Measurements from ENCODE around the gene PMEPA1. TPM values are rescaled to one million over a fixed set of nuclear protein-coding genes. Genes with fewer than 3 reads are reported as not detected.
A peak's percentile ranks its signal among the peaks of the same experiment; 100 is the strongest.

The PMEPA1 gene
- total and polyA plus RNA-seq, 5 experiments from 2014 or later = 1.6 to 14.3 (median 5.0) TPM

- POLR2A ChIA-PET = interaction anchor here (1.1 to 9.3 kb wide), 7 partner anchors 11 to 226 kb away, joined by 3 to 239 read pairs (median 9); partner anchors contain the start of gene PMEPA1
- H3K27ac Mint-ChIP-seq = peak overlapping the region; percentile 96 to 99 (median 97)
- H3K4me3 Mint-ChIP-seq = peak overlapping the region; percentile 81 to 93 (median 86)
- H3K4me1 Mint-ChIP-seq = peaks cover 30 to 74% (median 65%) of the 10 kb centered on the region in 4 donors
- H3K36me3 Mint-ChIP-seq = peaks cover 0 to 19% (median 12%) of the 10 kb centered on the region in 3 donors
- DNase-seq = peak in 3 of 10 donors; percentile 17 to 21 (median 18)
- H3K9me3 Mint-ChIP-seq = no peaks in the 10 kb centered on the region
- no peak for ATAC-seq
- H3K27me3 Mint-ChIP-seq = no peaks in the 10 kb centered on the region
These were observed 91.6 kb downstream of the PMEPA1 start for GRCh38 chr20:57618091-57618763.

DNA sequence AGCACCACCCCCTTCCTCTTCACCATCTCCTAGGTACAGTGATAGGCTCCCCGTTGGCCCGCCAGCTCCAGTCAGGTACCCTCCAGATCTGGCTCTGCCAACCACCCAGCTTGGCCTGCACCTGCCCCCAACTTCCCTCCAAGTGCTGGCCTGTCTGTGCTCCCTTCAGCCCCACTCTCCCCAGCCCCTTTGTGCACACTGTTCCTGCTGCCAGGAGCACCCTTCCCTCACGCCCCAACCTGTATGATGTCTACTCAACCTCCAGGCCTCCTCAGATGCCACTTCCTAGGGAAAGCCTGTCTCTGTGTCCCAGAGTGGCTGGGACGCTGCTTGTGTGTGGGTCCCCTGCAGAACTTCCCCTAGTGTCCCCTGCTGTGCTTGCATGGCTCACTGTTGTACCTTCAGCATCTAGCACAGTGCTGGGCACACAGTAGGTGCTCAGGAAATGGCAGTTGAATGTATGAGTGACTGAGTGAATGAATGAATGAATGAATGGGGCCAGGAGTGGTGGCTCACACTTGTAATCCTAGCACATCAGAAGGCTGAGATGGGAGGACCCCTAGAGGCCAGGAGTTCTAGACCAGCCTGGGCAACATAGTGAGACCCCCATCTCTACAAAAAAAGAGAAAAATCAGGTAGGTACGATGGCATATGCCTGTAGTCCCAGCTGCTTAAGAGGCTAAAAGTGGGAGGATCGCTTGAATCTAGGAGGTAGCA is 92.6 kb downstream of the PMEPA1 start:
- H3K4me1 Mint-ChIP-seq = peaks cover 25 to 66% (median 57%) of the 10 kb centered on the region in 4 donors
- POLR2A ChIA-PET = interaction anchor here (1.1 to 9.3 kb wide), 5 partner anchors 11 to 225 kb away, joined by 3 to 239 read pairs (median 6); partner anchors contain the start of gene PMEPA1
- peak overlapping the region; percentile 76 to 99 (median 96) for H3K27ac Mint-ChIP-seq
- no peaks in the 10 kb centered on the region for H3K9me3 Mint-ChIP-seq
- DNase-seq (peak in 1 of 10 donors; percentile 11), ATAC-seq (no peak)
- H3K36me3 Mint-ChIP-seq = peaks cover 0 to 26% (median 18%) of the 10 kb centered on the region in 3 donors
- peak overlapping the region in 9 of 10 donors; percentile 32 to 89 (median 66) for H3K4me3 Mint-ChIP-seq
- H3K27me3 Mint-ChIP-seq = no peaks in the 10 kb centered on the region

DNA sequence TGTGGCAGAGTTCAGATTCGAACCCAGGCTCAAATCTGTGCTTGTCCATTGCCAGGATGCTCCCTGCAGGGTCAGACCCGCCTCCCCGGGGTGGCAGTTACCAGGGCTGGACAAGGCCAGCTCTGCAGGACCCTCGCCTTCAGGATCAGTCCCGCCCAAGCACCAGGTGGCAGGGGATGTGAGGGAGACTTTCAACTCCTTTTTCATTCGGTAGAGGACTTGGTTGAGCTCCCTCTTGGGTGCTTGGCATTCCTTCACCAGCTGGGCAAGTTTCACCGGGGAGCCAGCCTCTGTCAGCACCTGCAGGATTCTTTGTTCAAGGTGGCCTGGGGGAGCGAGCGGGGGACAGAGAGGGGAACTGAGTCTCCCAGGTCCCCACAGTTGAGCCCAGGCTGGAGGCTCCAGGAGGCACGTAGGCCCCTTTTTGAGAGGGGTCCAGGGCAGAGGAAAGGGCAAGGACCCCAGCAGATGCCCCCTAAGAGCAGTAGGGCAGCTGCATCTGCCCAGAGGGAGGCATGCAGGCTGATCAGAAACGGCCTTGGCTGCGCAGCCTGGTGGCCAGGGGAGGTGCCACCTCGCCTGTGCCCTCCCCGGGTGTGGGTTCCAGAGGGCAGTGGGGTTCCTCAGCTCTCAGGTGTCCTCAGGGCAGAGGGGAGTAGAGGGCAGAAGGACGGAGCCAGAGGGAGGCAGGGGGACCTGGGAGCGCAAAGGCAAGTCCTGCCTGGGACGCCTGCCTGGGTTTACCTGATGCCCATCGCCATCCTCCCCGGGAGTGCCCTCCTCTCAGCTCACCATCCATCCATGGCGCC is 93.5 kb downstream of the PMEPA1 start:
- H3K27me3 Mint-ChIP-seq = no peaks in the 10 kb centered on the region
- peak overlapping the region in 8 of 10 donors; percentile 22 to 99 (median 66) for H3K27ac Mint-ChIP-seq
- POLR2A ChIA-PET = interaction anchor here (0.6 to 9.3 kb wide), 3 partner anchors 10 to 580 kb away, joined by 3 to 239 read pairs (median 6); no protein-coding TSS in a partner anchor
- ATAC-seq = no peak
- H3K4me1 Mint-ChIP-seq = peaks cover 24 to 57% (median 48%) of the 10 kb centered on the region in 4 donors
- peak overlapping the region in 3 of 10 donors; percentile 13 to 89 (median 26) for H3K4me3 Mint-ChIP-seq
- peaks cover 0 to 27% (median 19%) of the 10 kb centered on the region in 3 donors for H3K36me3 Mint-ChIP-seq
- H3K9me3 Mint-ChIP-seq = no peaks in the 10 kb centered on the region
- DNase-seq = peak in 1 of 10 donors; percentile 14

DNA sequence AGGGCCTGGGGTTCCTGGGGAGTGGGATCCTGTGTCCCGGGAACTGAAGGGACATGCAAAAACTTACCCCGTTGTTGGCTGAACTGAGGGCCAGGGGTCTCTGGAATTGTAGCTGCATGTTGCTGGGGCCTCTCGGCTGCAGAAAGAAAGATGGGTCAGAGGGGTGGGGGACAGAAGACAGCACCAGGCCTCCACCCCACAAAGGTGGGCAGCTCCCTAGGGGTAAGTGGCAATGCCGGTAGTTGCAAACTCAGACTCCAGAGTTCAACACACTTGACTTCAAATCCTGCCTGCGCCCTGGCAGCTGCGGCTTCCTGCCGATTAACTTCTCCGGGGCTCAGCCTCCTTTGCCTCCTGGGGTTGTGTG is 94.4 kb downstream of the PMEPA1 start:
- Mint-ChIP-seq H3K4me1 (peaks cover 20 to 48% (median 39%) of the 10 kb centered on the region in 4 donors), H3K36me3 (peaks cover 0 to 30% (median 21%) of the 10 kb centered on the region in 3 donors), H3K9me3 (peaks cover 0 to 3% (median 0%) of the 10 kb centered on the region in 9 donors), H3K27ac (peak overlapping the region in 4 of 10 donors; percentile 10 to 97 (median 68)), H3K4me3 (no peak overlapping the region), H3K27me3 (no peaks in the 10 kb centered on the region)
- no peak for ATAC-seq
- peak in 1 of 10 donors; percentile 5 for DNase-seq
- POLR2A ChIA-PET = interaction anchor here (0.6 to 9.3 kb wide), 5 partner anchors 9 to 581 kb away, joined by 3 to 239 read pairs (median 3); no protein-coding TSS in a partner anchor

GRCh38 chr20:57614490-57615444 is 95.0 kb downstream of the PMEPA1 start:
- POLR2A ChIA-PET = interaction anchor here (0.6 to 9.3 kb wide), 4 partner anchors 9 to 47 kb away, joined by 3 to 239 read pairs (median 4); no protein-coding TSS in a partner anchor
- DNase-seq (peak in 1 of 10 donors; percentile 12), ATAC-seq (no peak)
- Mint-ChIP-seq H3K4me3 (peak overlapping the region in 1 of 10 donors; percentile 14), H3K36me3 (peaks cover 0 to 35% (median 24%) of the 10 kb centered on the region in 3 donors), H3K27ac (peak overlapping the region in 6 of 10 donors; percentile 10 to 86 (median 68)), H3K4me1 (peaks cover 18 to 42% (median 34%) of the 10 kb centered on the region in 4 donors), H3K9me3 (peaks cover 0 to 3% (median 0%) of the 10 kb centered on the region in 9 donors), H3K27me3 (no peaks in the 10 kb centered on the region)

DNA sequence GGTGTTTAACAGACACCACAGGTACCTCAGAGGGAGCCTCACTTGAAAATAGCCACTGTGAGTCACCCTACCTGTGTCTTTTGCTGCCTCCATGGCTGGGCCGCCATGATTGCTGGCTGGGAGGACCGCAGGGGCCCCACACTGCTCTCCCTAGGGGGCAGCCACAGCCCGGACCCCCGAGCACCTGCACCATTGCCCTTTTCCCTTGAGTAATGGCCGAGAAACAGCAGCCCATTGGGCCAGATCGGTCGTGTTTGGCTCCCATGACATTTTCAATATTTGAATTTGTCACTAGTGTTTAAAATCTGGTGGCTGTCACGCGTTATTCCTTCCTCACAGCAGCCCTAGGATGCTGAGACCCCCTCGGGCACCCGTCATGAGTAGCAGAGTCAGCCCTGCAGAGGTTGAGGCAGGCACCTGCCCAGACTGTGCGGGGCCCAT is 96.3 kb downstream of the PMEPA1 start:
- POLR2A ChIA-PET = interaction anchor here (9.3 kb wide), 1 partner anchor 16 kb away, joined by 239 read pairs; no protein-coding TSS in a partner anchor
- H3K36me3 Mint-ChIP-seq = peaks cover 0 to 46% (median 25%) of the 10 kb centered on the region in 3 donors

GRCh38 chr20:57612916-57613315 is 96.9 kb downstream of the PMEPA1 start:
- no peaks in the 10 kb centered on the region for H3K27me3 Mint-ChIP-seq
- DNase-seq (peak in 1 of 10 donors; percentile 7), ATAC-seq (no peak)
- H3K4me3 Mint-ChIP-seq = no peak overlapping the region
- peaks cover 9 to 26% (median 17%) of the 10 kb centered on the region in 4 donors for H3K4me1 Mint-ChIP-seq
- no peak overlapping the region for H3K27ac Mint-ChIP-seq
- POLR2A ChIA-PET = no interaction called here
- H3K9me3 Mint-ChIP-seq = peaks cover 0 to 3% (median 0%) of the 10 kb centered on the region in 9 donors
- peaks cover 0 to 51% (median 29%) of the 10 kb centered on the region in 3 donors for H3K36me3 Mint-ChIP-seq

More for the DNA sequence above, 96.3 kb downstream of the PMEPA1 start:
- DNase-seq = peak in 1 of 10 donors; percentile 4
- H3K4me1 Mint-ChIP-seq = peaks cover 12 to 32% (median 22%) of the 10 kb centered on the region in 4 donors
- no peak overlapping the region for H3K4me3 Mint-ChIP-seq
- peaks cover 0 to 3% (median 0%) of the 10 kb centered on the region in 9 donors for H3K9me3 Mint-ChIP-seq
- H3K27ac Mint-ChIP-seq = peak overlapping the region in 2 of 10 donors; percentile 35 to 46
- ATAC-seq = no peak
- H3K27me3 Mint-ChIP-seq = no peaks in the 10 kb centered on the region

DNA sequence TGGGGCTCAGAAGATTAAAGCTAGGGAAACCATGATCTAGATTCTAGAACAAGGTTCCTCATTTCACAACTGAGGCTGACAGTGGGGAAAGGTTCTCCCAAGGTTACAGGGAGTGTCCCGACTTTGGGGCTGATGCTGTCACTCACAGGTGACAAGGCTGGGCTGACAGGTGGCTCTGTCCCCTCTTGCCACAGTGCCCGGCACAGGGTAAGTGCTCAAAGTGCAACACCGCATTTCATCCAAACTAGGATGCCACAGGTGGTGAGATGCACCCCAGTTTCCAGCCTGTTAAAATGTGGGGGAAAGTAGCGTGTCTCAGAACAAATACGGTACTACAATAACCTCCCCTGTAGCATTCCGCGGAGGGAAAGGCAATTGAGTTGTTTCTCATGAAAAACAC is 97.4 kb downstream of the PMEPA1 start:
- Mint-ChIP-seq H3K9me3 (peaks cover 0 to 3% (median 0%) of the 10 kb centered on the region in 9 donors), H3K36me3 (peaks cover 0 to 56% (median 34%) of the 10 kb centered on the region in 3 donors), H3K4me3 (no peak overlapping the region), H3K27me3 (no peaks in the 10 kb centered on the region), H3K27ac (no peak overlapping the region), H3K4me1 (peaks cover 9 to 22% (median 12%) of the 10 kb centered on the region in 4 donors)
- DNase-seq (peak in 1 of 10 donors; percentile 7), ATAC-seq (no peak)
- POLR2A ChIA-PET = no interaction called here

- no peak overlapping the region for H3K4me3 Mint-ChIP-seq
- ATAC-seq (no peak), DNase-seq (no peak)
- POLR2A ChIA-PET = no interaction called here
- no peaks in the 10 kb centered on the region for H3K27me3 Mint-ChIP-seq
- H3K9me3 Mint-ChIP-seq = peaks cover 0 to 3% (median 0%) of the 10 kb centered on the region in 9 donors
- peaks cover 2 to 20% (median 7%) of the 10 kb centered on the region in 4 donors for H3K4me1 Mint-ChIP-seq
- H3K36me3 Mint-ChIP-seq = peaks cover 0 to 61% (median 37%) of the 10 kb centered on the region in 3 donors
- no peak overlapping the region for H3K27ac Mint-ChIP-seq
These were observed 98.1 kb downstream of the PMEPA1 start for GRCh38 chr20:57611586-57612311.

- H3K36me3 Mint-ChIP-seq = peaks cover 0 to 64% (median 38%) of the 10 kb centered on the region in 3 donors
- no peak overlapping the region for H3K4me3 Mint-ChIP-seq
- DNase-seq (no peak), ATAC-seq (no peak)
- H3K4me1 Mint-ChIP-seq = peaks cover 5 to 16% (median 10%) of the 10 kb centered on the region in 4 donors
- H3K27ac Mint-ChIP-seq = peak overlapping the region in 2 of 10 donors; percentile 43 to 66
- POLR2A ChIA-PET = interaction anchor here (0.8 to 1.5 kb wide), 3 partner anchors 9 to 46 kb away, joined by 3 to 8 read pairs (median 4); no protein-coding TSS in a partner anchor
- H3K27me3 Mint-ChIP-seq = no peaks in the 10 kb centered on the region
- peaks cover 0 to 3% (median 0%) of the 10 kb centered on the region in 9 donors for H3K9me3 Mint-ChIP-seq
These were observed 99.4 kb downstream of the PMEPA1 start for GRCh38 chr20:57610261-57610952.
